Tibial nerve (tissue), 4 donors: Measurements from ENCODE around the gene COA7. TPM values are rescaled to one million over a fixed set of nuclear protein-coding genes. Genes with fewer than 3 reads are reported as not detected.

ENCODE experiments used
- DNase-seq, 2 donors: peaks; one replicate each; pipeline ENCODE4 v3.0.0-alpha.2; 2019; ENCODE audit warnings: low spot score in 2 of 2
- H3K27ac ChIP-seq, 4 donors: fragments of 200-600 bp; sonication (generic) in 3 of 4; one replicate each; pipeline ENCODE4 v1.5.1; 2017 to 2019; ENCODE audit warnings: mild to moderate bottlenecking in 1 of 4
- H3K27me3 ChIP-seq, 2 donors: fragments of 200-600 bp; sonication (generic) in 1 of 2; one replicate each; pipeline versions ENCODE4 v1.5.1 to v1.6.0; 2017 to 2019
- H3K36me3 ChIP-seq, 3 donors: fragments of 200-600 bp; sonication (generic); one replicate each; pipeline ENCODE4 v1.5.1; 2018 to 2019
- H3K4me1 ChIP-seq, 4 donors: fragments of 200-600 bp; sonication (generic) in 3 of 4; one replicate each; pipeline ENCODE4 v1.5.1; 2017 to 2019
- H3K4me3 ChIP-seq, 4 donors: fragments of 200-600 bp; sonication (generic) in 3 of 4; one replicate each; pipeline ENCODE4 v1.5.1; 2017 to 2019; ENCODE audit warnings: mild to moderate bottlenecking in 1 of 4, moderate library complexity in 1 of 4
- H3K9me3 ChIP-seq, 4 donors: fragments of 200-600 bp; sonication (generic) in 3 of 4; one replicate each; pipeline ENCODE4 v1.5.1; 2017 to 2019
- CTCF ChIP-seq, 5 experiments: fragments of 200-600 bp in 3 of 5; fragments of 450-650 bp in 2 of 5; sonication (generic) in 3 of 5; IDR thresholded peaks; one replicate each; pipeline ENCODE4 v1.5.1; 2016 to 2019; ENCODE audit warnings: antibody characterized with exemption in 5 of 5, mild to moderate bottlenecking in 3 of 5, moderate library complexity in 2 of 5
- EP300 ChIP-seq, 2 donors: sonication (generic); formaldehyde crosslinking; IDR thresholded peaks; one replicate each; pipeline ENCODE4 v1.6.1; 2017; ENCODE audit warnings: antibody characterized with exemption in 2 of 2, mild to moderate bottlenecking in 1 of 2
- POLR2A ChIP-seq, 2 donors: fragments of 450-650 bp; IDR thresholded peaks; one replicate each; pipeline ENCODE4 v1.6.1; 2017; ENCODE audit warnings: antibody characterized with exemption in 2 of 2, mild to moderate bottlenecking in 2 of 2, moderate library complexity in 2 of 2
- WGBS, 2 donors: methylation state at CpG; one replicate each; pipeline ENCODE4 v1.1.5; 2018; 5-methylcytosine and 5-hydroxymethylcytosine counted together
- total RNA-seq, 4 donors: library from RNA; depleted of rRNA; stranded (reverse); fragments of >200 nt; gene quantifications; one replicate each; pipeline ENCODE4 v1.1.0, GENCODE V29; 2016

Gene COA7
- total RNA-seq, 4 donors from 2014 or later = 7.5 to 10.5 (median 8.9) TPM

GRCh38 chr1:52679048-52679447 lies 19.1 kb downstream of the COA7 start:
- DNase-seq = no peak
- Histone ChIP-seq H3K4me1 (peaks cover 0 to 11% (median 0%) of the 10 kb centered on the region in 4 donors), H3K27ac (no peak overlapping the region), H3K4me3 (no peak overlapping the region), H3K27me3 (no peaks in the 10 kb centered on the region), H3K9me3 (no peaks in the 10 kb centered on the region), H3K36me3 (no peaks in the 10 kb centered on the region)
- WGBS, 2 donors = 76 to 83% methylated on average over 1 of the region's 1 CpG
- TF ChIP-seq CTCF (IDR thresholded peaks at IDR 0.05) = no peak
- TF ChIP-seq POLR2A (IDR thresholded peaks at IDR 0.05) = no peak
- no peak for TF ChIP-seq EP300 (IDR thresholded peaks at IDR 0.05)

- Histone ChIP-seq H3K9me3 (no peaks in the 10 kb centered on the region), H3K4me1 (peaks cover 0 to 11% (median 0%) of the 10 kb centered on the region in 4 donors), H3K27ac (peak overlapping the region in 1 of 4 donors; percentile 6), H3K27me3 (no peaks in the 10 kb centered on the region), H3K36me3 (no peaks in the 10 kb centered on the region), H3K4me3 (no peak overlapping the region)
- TF ChIP-seq EP300 (IDR thresholded peaks at IDR 0.05) (peak in 1 of 2 donors; percentile 31), CTCF (IDR thresholded peaks at IDR 0.05) (no peak), POLR2A (IDR thresholded peaks at IDR 0.05) (no peak)
- DNase-seq = peak in 1 of 2 donors; percentile 25
- 59 to 62% methylated on average over 6 of the region's 6 CpGs for WGBS, 2 donors
These were observed 20.9 kb downstream of the COA7 start for GRCh38 chr1:52677076-52677806.

GRCh38 chr1:52676249-52676903 lies 21.8 kb downstream of the COA7 start:
- peaks cover 0 to 11% (median 0%) of the 10 kb centered on the region in 4 donors for H3K4me1 ChIP-seq
- DNase-seq = no peak
- H3K27me3 ChIP-seq = no peaks in the 10 kb centered on the region
- no peaks in the 10 kb centered on the region for H3K9me3 ChIP-seq
- WGBS, 2 donors = 68 to 90% methylated on average over 4 to 8 of the region's 8 CpGs
- H3K27ac ChIP-seq = no peak overlapping the region
- no peak overlapping the region for H3K4me3 ChIP-seq
- no peaks in the 10 kb centered on the region for H3K36me3 ChIP-seq
- TF ChIP-seq POLR2A (IDR thresholded peaks at IDR 0.05) (no peak), CTCF (IDR thresholded peaks at IDR 0.05) (no peak), EP300 (IDR thresholded peaks at IDR 0.05) (no peak)

- TF ChIP-seq CTCF (IDR thresholded peaks at IDR 0.05) (no peak), EP300 (IDR thresholded peaks at IDR 0.05) (no peak), POLR2A (IDR thresholded peaks at IDR 0.05) (no peak)
These were observed 23.4 kb downstream of the COA7 start for GRCh38 chr1:52674497-52675384.

More at GRCh38 chr1:52674497-52675384, 23.4 kb downstream of the COA7 start:
- no peaks in the 10 kb centered on the region for H3K9me3 ChIP-seq
- no peak overlapping the region for H3K4me3 ChIP-seq
- H3K4me1 ChIP-seq = peaks cover 0 to 16% (median 0%) of the 10 kb centered on the region in 4 donors
- no peak for DNase-seq
- no peak overlapping the region for H3K27ac ChIP-seq
- no peaks in the 10 kb centered on the region for H3K36me3 ChIP-seq
- no peaks in the 10 kb centered on the region for H3K27me3 ChIP-seq
- WGBS, 2 donors = 68 to 73% methylated on average over 6 of the region's 6 CpGs
